Fibroblast of lung (primary cell): ENCODE data around the gene CAPZB. TPM values are rescaled to one million over a fixed set of nuclear protein-coding genes. Genes with fewer than 3 reads are reported as not detected.

ENCODE experiments used
- DNase-seq, 2 donors: peaks; one replicate each; pipeline versions ENCODE4 v3.0.0 to v3.0.0-alpha.2; 2010; ENCODE audit warnings: low read depth in 2 of 2
- H2AFZ ChIP-seq: 2 replicates; pipeline ENCODE4 v1.5.1; 2012; ENCODE audit warnings: low read length, control low read depth, inconsistent platforms
- H3K27ac ChIP-seq: 2 replicates; pipeline ENCODE4 v1.5.1; 2011; ENCODE audit warnings: low read length, control low read depth; ENCODE audit not compliant: insufficient read depth
- H3K27me3 ChIP-seq: 2 replicates; pipeline ENCODE4 v1.5.1; 2011; ENCODE audit warnings: mild to moderate bottlenecking, low read length; ENCODE audit not compliant: control insufficient read depth, insufficient read depth
- H3K36me3 ChIP-seq: 2 replicates; pipeline ENCODE4 v1.5.1; 2011; ENCODE audit warnings: low read length; ENCODE audit not compliant: control insufficient read depth, insufficient read depth
- H3K4me1 ChIP-seq: 2 replicates; pipeline ENCODE4 v1.5.1; 2011; ENCODE audit warnings: low read length; ENCODE audit not compliant: control insufficient read depth, insufficient read depth; ENCODE audit errors: extremely low read depth
- H3K4me2 ChIP-seq: 2 replicates; pipeline ENCODE4 v1.5.1; 2011; ENCODE audit warnings: low read length, control low read depth; ENCODE audit not compliant: insufficient read depth; ENCODE audit errors: extremely low read depth
- H3K4me3 ChIP-seq, 4 experiments: fragments of 200-600 bp in 1 of 4; sonication (generic) in 1 of 4; replicated peaks in 1 of 4; 2 replicates each; pipeline ENCODE4 v1.5.1; 2011 to 2016; ENCODE audit warnings: low read length in 4 of 4, low read depth in 3 of 4, mild to moderate bottlenecking in 3 of 4, control low read depth in 2 of 4, inconsistent platforms in 1 of 4, mixed read lengths in 1 of 4; ENCODE audit not compliant: insufficient read depth in 1 of 4; ENCODE audit errors: control extremely low read depth in 1 of 4
- H3K79me2 ChIP-seq: 2 replicates; pipeline ENCODE4 v1.5.1; 2012; ENCODE audit warnings: mild to moderate bottlenecking, low read length, inconsistent platforms; ENCODE audit not compliant: control insufficient read depth, insufficient read depth
- H3K9ac ChIP-seq: 2 replicates; pipeline ENCODE4 v1.5.1; 2011; ENCODE audit warnings: mild to moderate bottlenecking, low read length, control low read depth; ENCODE audit not compliant: insufficient read depth
- H3K9me3 ChIP-seq: 2 replicates; pipeline ENCODE4 v1.5.1; 2012; ENCODE audit warnings: low read depth, low read length; ENCODE audit not compliant: control insufficient read depth, insufficient read depth
- H4K20me1 ChIP-seq: 2 replicates; pipeline ENCODE4 v1.5.1; 2011; ENCODE audit warnings: low read length; ENCODE audit not compliant: control insufficient read depth, insufficient read depth; ENCODE audit errors: extremely low read depth
- CTCF ChIP-seq, 2 donors: IDR thresholded peaks in 1 of 2; conservative IDR thresholded peaks in 1 of 2; 1 replicate in 1 of 2; 2 replicates in 1 of 2; pipeline ENCODE4 v1.5.1; 2011 to 2012; ENCODE audit warnings: low read length in 2 of 2, control low read depth in 1 of 2, inconsistent platforms in 1 of 2, low read depth in 1 of 2, mild to moderate bottlenecking in 1 of 2
- EZH2 ChIP-seq: IDR thresholded peaks from 2 replicates; pipeline ENCODE4 v1.5.1; 2012; ENCODE audit warnings: low read length, control low read depth, mild to moderate bottlenecking; ENCODE audit errors: missing control alignments
- polyA plus RNA-seq, 2 donors: library from polyadenylated mRNA; depleted of rRNA in 1 of 2; stranded (reverse) in 1 of 2; unstranded in 1 of 2; fragments of >200 nt; gene quantifications; 2 replicates each; pipeline ENCODE4 v1.2.1, GENCODE V29; 2011 to 2012; ENCODE audit warnings: missing spikeins in 1 of 2
- total RNA-seq: library from RNA; depleted of rRNA; stranded (reverse); fragments of >200 nt; gene quantifications from 2 replicates; pipeline ENCODE4 v1.2.1, GENCODE V29; 2014

Gene CAPZB
- total and polyA plus RNA-seq, 2 donors (not counting 1 experiment from before 2014, with no cell fraction given) = 104 to 495 TPM

GRCh38 chr1:19392221-19392620, 93.1 kb downstream of the CAPZB start:
- Histone ChIP-seq H3K79me2 (peaks cover 79% of the 10 kb centered on the region), H3K4me1 (peaks cover 33% of the 10 kb centered on the region), H3K4me2 (no peak overlapping the region), H3K4me3 (no peak overlapping the region), H3K36me3 (no peaks in the 10 kb centered on the region), H2AFZ (no peak overlapping the region), H3K9ac (no peak overlapping the region), H3K27me3 (no peaks in the 10 kb centered on the region), H3K9me3 (no peaks in the 10 kb centered on the region), H4K20me1 (no peaks in the 10 kb centered on the region), H3K27ac (no peak overlapping the region)
- TF ChIP-seq CTCF (conservative IDR thresholded peaks at IDR 0.05 in 1 of 2, IDR thresholded peaks at IDR 0.05 in 1 of 2; ENCODE audit: low read depth in 1 of 2, low read length in 2 of 2) = no peak
- TF ChIP-seq EZH2 = no peak
- no peak for DNase-seq

- H3K9me3 ChIP-seq = no peaks in the 10 kb centered on the region
- TF ChIP-seq CTCF (conservative IDR thresholded peaks at IDR 0.05 in 1 of 2, IDR thresholded peaks at IDR 0.05 in 1 of 2; ENCODE audit: low read depth in 1 of 2, low read length in 2 of 2) = no peak
- no peak for TF ChIP-seq EZH2
- no peak overlapping the region for H3K9ac ChIP-seq
- H3K4me2 ChIP-seq = peak overlapping the region; percentile 87
- no peaks in the 10 kb centered on the region for H4K20me1 ChIP-seq
- peak overlapping the region in 2 of 4 experiments; percentile 20 to 26 for H3K4me3 ChIP-seq
- H3K27me3 ChIP-seq = no peaks in the 10 kb centered on the region
- peaks cover 82% of the 10 kb centered on the region for H3K79me2 ChIP-seq
- H3K4me1 ChIP-seq = peaks cover 39% of the 10 kb centered on the region
- DNase-seq = no peak
- no peak overlapping the region for H2AFZ ChIP-seq
- H3K36me3 ChIP-seq = no peaks in the 10 kb centered on the region
- H3K27ac ChIP-seq = peak overlapping the region; percentile 94
Measured at GRCh38 chr1:19391596-19391981, 93.8 kb downstream of the CAPZB start.

GRCh38 chr1:19390901-19391595, 94.3 kb downstream of the CAPZB start:
- TF ChIP-seq CTCF (conservative IDR thresholded peaks at IDR 0.05 in 1 of 2, IDR thresholded peaks at IDR 0.05 in 1 of 2; ENCODE audit: low read depth in 1 of 2, low read length in 2 of 2) (peak; percentile 91 to 94), EZH2 (no peak)
- Histone ChIP-seq H3K27ac (peak overlapping the region; percentile 94), H3K4me3 (peak overlapping the region; percentile 20 to 46 (median 28)), H2AFZ (no peak overlapping the region), H3K4me2 (peak overlapping the region; percentile 87), H3K9me3 (no peaks in the 10 kb centered on the region), H3K27me3 (no peaks in the 10 kb centered on the region), H3K36me3 (no peaks in the 10 kb centered on the region), H3K9ac (peak overlapping the region; percentile 70), H4K20me1 (no peaks in the 10 kb centered on the region), H3K79me2 (peaks cover 79% of the 10 kb centered on the region), H3K4me1 (peaks cover 39% of the 10 kb centered on the region)
- peak; percentile 85 for DNase-seq
